Non-pigmented ciliary epithelial cell (primary cell): ENCODE results near the gene CD28.
"Not testable (repeated sequence)": the region's sequence is repeated elsewhere in the genome, so short reads cannot be mapped to it uniquely, and the experiment has no call there.

Source experiments
- DNase-seq: peaks from one replicate; pipeline ENCODE4 v3.0.0-alpha.2; 2010; ENCODE audit warnings: low read depth

CD28 gene

GRCh38 chr2:203748331-203749126, 42.1 kb downstream of the CD28 start:
- DNase-seq: no peak

GRCh38 chr2:203750346-203751068, 44.1 kb downstream of the CD28 start:
- DNase-seq: no peak

GRCh38 chr2:203751685-203752271, 45.3 kb downstream of the CD28 start:
- no peak for DNase-seq

- no peak for DNase-seq
These were observed 49.7 kb downstream of the CD28 start for GRCh38 chr2:203756161-203756560.

- no peak for DNase-seq
These were observed 52.6 kb downstream of the CD28 start for GRCh38 chr2:203758841-203759689.

- DNase-seq: peak; percentile 67
These were observed 53.4 kb downstream of the CD28 start for GRCh38 chr2:203759690-203760365.

- no peak for DNase-seq
These were observed 54.7 kb downstream of the CD28 start for GRCh38 chr2:203761121-203761520.

- DNase-seq: no peak
These were observed 57.0 kb downstream of the CD28 start for GRCh38 chr2:203763241-203763937.

GRCh38 chr2:203763938-203764664, 57.7 kb downstream of the CD28 start:
- DNase-seq: no peak

- DNase-seq: no peak
These were observed 66.2 kb downstream of the CD28 start for GRCh38 chr2:203772456-203773165.

GRCh38 chr2:203774760-203775159, 68.3 kb downstream of the CD28 start:
- DNase-seq: no peak

GRCh38 chr2:203775684-203776083, 69.2 kb downstream of the CD28 start:
- DNase-seq: no peak

- no peak for DNase-seq
These were observed 70.6 kb downstream of the CD28 start for GRCh38 chr2:203777030-203777429.

- DNase-seq: not testable (repeated sequence)
These were observed 73.1 kb downstream of the CD28 start for GRCh38 chr2:203779477-203780073.

GRCh38 chr2:203780231-203780630, 73.8 kb downstream of the CD28 start:
- no peak for DNase-seq

GRCh38 chr2:203781151-203781550, 74.7 kb downstream of the CD28 start:
- no peak for DNase-seq

- peak; percentile 96 for DNase-seq
These were observed 76.0 kb downstream of the CD28 start for GRCh38 chr2:203782262-203782976.

GRCh38 chr2:203783496-203784203, 77.2 kb downstream of the CD28 start:
- DNase-seq: peak; percentile 85
